Lower lobe of right lung (tissue), 2 donors: ENCODE measurements around the gene SUSD1. TPM values are rescaled to one million over a fixed set of nuclear protein-coding genes. Genes with fewer than 3 reads are reported as not detected.

Experiments used
- ATAC-seq, 2 donors: fragments of 200-7000 bp; cut with Tn5 transposase; one replicate each; pipeline ENCODE4 v1.9.1; 2020 to 2022; ENCODE audit warnings: mild to moderate bottlenecking in 2 of 2, moderate library complexity in 2 of 2
- DNase-seq: peaks from one replicate; pipeline ENCODE4 v3.0.0-alpha.2; 2020
- H3K27ac ChIP-seq: fragments of 200-600 bp; one replicate; pipeline ENCODE4 v1.8.0; 2022
- H3K27me3 ChIP-seq: fragments of 200-600 bp; one replicate; pipeline ENCODE4 v1.8.0; 2022; ENCODE audit warnings: low read depth
- H3K36me3 ChIP-seq: fragments of 200-600 bp; one replicate; pipeline ENCODE4 v1.8.0; 2022; ENCODE audit warnings: mild to moderate bottlenecking
- H3K4me1 ChIP-seq: fragments of 200-600 bp; one replicate; pipeline ENCODE4 v1.8.0; 2022
- H3K4me3 ChIP-seq: fragments of 200-600 bp; one replicate; pipeline ENCODE4 v1.8.0; 2022; ENCODE audit warnings: mild to moderate bottlenecking
- H3K9me3 ChIP-seq: fragments of 200-600 bp; one replicate; pipeline ENCODE4 v1.8.0; 2022
- CTCF ChIP-seq: fragments of 200-600 bp; IDR thresholded peaks from one replicate; pipeline ENCODE4 v1.8.0; 2022; ENCODE audit warnings: antibody characterized with exemption, mild to moderate bottlenecking
- intact Hi-C: fragments of 100-400 bp; cut with DNase I; formaldehyde crosslinking; loops from one replicate; pipeline ENCODE4 v1.11.0; 2022
- total RNA-seq: library from RNA; stranded (reverse); fragmentation: NEBNext Ultra II Directional; extraction: Animal tissue kit (Norgen Biotek cat#: 25700); gene quantifications from one replicate; pipeline ENCODE4 v1.2.1, GENCODE V29; 2021
- donor health status: DM: no; HTN: yes; CAD: no; lungs with severe emphysema.

Gene SUSD1
- total RNA-seq, 1 donor from 2014 or later: 49.4 TPM

DNA sequence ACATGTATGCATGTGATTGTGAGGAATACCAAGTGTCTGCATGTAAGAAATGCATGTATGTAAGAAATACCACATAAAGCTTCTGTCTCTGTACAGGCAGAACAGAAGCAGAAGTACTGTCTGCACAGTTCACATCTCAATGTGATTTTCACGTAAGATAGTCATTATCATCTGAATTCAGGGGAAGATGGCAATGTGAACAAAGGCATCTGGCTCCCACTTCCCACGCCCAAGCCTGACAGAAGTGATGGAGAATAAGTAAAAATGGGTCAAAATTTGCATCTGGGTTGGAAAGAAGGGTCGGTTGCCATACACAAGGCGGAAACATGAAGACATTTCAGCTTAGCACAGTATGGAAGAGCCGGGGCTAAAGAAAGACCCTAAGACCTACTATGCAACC, 71.7 kb downstream of the SUSD1 start:
- intact Hi-C loops: no loop called here
- peaks cover 3% of the 10 kb centered on the region for H3K36me3 ChIP-seq

GRCh38 chr9:112097712-112098688, 77.1 kb downstream of the SUSD1 start:
- Histone ChIP-seq H3K4me1 (no peaks in the 10 kb centered on the region), H3K36me3 (peaks cover 3% of the 10 kb centered on the region), H3K27ac (no peak overlapping the region), H3K4me3 (no peak overlapping the region), H3K27me3 (no peaks in the 10 kb centered on the region), H3K9me3 (no peaks in the 10 kb centered on the region)
- intact Hi-C loops: loop anchor here (10.0 kb wide), 1 partner anchor 257 kb away; no protein-coding TSS in a partner anchor
- TF ChIP-seq CTCF: peak; percentile 90
- DNase-seq: peak; percentile 49
- peak; percentile 87 to 91 for ATAC-seq

More for the DNA sequence above, 71.7 kb downstream of the SUSD1 start:
- peaks cover 5% of the 10 kb centered on the region for H3K4me1 ChIP-seq
- no peak for DNase-seq
- H3K27ac ChIP-seq: no peak overlapping the region
- ATAC-seq: no peak
- no peaks in the 10 kb centered on the region for H3K9me3 ChIP-seq
- TF ChIP-seq CTCF: no peak
- no peak overlapping the region for H3K4me3 ChIP-seq
- H3K27me3 ChIP-seq: no peaks in the 10 kb centered on the region

DNA sequence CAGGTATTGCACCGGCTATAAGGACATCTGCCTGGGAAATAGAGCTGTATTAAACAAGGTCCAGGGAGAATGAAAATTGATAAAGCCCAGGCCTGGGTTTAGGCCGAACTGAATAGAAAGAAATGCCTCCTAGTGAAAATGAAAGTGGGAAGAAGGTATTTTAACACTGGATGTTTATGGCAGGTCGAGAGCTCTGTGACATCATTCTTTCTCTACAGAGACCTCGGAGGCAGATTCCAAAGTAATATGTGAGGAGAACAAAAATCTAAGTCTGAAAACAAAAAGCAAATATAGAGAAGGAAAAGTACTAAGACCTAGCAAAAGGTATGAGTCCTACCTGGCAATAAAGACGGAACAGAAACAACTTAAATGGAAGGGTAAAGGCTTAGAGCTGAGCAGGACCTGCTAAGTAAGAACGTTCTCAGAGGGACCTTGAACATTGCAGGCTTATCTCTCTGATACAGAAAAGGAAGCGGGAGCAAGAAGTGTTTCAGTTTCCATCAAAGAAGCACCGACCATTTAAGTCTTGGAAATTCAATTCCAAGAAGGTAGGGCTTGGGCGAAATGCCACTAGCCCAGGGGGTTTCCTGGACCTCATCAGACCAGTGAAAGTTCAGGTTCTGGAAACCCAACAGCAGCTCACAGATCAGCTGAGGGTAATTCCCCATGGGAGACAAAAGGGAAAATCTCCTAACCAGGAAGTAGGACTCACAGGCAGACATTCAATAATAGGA, 80.0 kb downstream of the SUSD1 start:
- H3K27ac ChIP-seq: no peak overlapping the region

GRCh38 chr9:112094241-112094640, 80.9 kb downstream of the SUSD1 start:
- H3K27me3 ChIP-seq: no peaks in the 10 kb centered on the region
- H3K27ac ChIP-seq: no peak overlapping the region
- intact Hi-C loops: loop anchor here (10.0 kb wide), 1 partner anchor 261 kb away; no protein-coding TSS in a partner anchor
- no peak overlapping the region for H3K4me3 ChIP-seq
- no peak for TF ChIP-seq CTCF
- H3K9me3 ChIP-seq: no peaks in the 10 kb centered on the region
- H3K36me3 ChIP-seq: no peaks in the 10 kb centered on the region
- DNase-seq: no peak
- no peak for ATAC-seq
- H3K4me1 ChIP-seq: no peaks in the 10 kb centered on the region

More for the DNA sequence above, 80.0 kb downstream of the SUSD1 start:
- Histone ChIP-seq H3K9me3 (no peaks in the 10 kb centered on the region), H3K4me3 (no peak overlapping the region), H3K4me1 (no peaks in the 10 kb centered on the region), H3K36me3 (peaks cover 3% of the 10 kb centered on the region), H3K27me3 (no peaks in the 10 kb centered on the region)
- ATAC-seq: no peak
- DNase-seq: no peak
- no peak for TF ChIP-seq CTCF
- intact Hi-C loops: loop anchor here (10.0 kb wide), 1 partner anchor 260 kb away; no protein-coding TSS in a partner anchor

- ATAC-seq: no peak
- H3K36me3 ChIP-seq: no peaks in the 10 kb centered on the region
- no peak for DNase-seq
- H3K4me3 ChIP-seq: no peak overlapping the region
- intact Hi-C loops: loop anchor here (10.0 kb wide), 1 partner anchor 261 kb away; no protein-coding TSS in a partner anchor
- no peak overlapping the region for H3K27ac ChIP-seq
- no peaks in the 10 kb centered on the region for H3K9me3 ChIP-seq
- H3K4me1 ChIP-seq: no peaks in the 10 kb centered on the region
- TF ChIP-seq CTCF: no peak
- no peaks in the 10 kb centered on the region for H3K27me3 ChIP-seq
Measured at GRCh38 chr9:112093870-112094216, 81.3 kb downstream of the SUSD1 start.
